ENCODE measurements around the gene CLEC10A. TPM values are rescaled to one million over a fixed set of nuclear protein-coding genes. Genes with fewer than 3 reads are reported as not detected.
"Not testable (repeated sequence)": the region's sequence is repeated elsewhere in the genome, so short reads cannot be mapped to it uniquely, and the experiment has no call there.

Gene CLEC10A
- total RNA-seq, 1 donor from 2014 or later, result 8.3 TPM

DNA sequence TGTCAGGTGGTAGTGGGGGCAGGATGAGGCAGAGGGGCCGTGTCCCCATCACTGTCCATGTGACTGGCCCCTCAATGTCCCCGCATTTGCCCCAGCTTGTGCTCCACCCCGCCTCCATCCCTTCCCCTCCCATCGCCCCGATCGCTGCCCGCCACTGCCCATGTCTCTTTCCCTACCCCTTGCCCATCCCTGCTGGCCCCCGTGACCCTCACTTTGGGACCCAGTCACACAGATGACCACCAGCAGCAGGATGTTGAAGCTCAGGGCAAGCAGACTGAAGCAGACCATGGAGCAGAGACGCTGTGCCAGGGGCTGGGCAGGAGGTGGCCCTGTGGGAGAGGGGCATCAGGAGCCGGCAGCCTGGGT lies 28.5 kb upstream of the CLEC10A start:
- no peak for DNase-seq (ENCODE audit: low spot score)

DNA sequence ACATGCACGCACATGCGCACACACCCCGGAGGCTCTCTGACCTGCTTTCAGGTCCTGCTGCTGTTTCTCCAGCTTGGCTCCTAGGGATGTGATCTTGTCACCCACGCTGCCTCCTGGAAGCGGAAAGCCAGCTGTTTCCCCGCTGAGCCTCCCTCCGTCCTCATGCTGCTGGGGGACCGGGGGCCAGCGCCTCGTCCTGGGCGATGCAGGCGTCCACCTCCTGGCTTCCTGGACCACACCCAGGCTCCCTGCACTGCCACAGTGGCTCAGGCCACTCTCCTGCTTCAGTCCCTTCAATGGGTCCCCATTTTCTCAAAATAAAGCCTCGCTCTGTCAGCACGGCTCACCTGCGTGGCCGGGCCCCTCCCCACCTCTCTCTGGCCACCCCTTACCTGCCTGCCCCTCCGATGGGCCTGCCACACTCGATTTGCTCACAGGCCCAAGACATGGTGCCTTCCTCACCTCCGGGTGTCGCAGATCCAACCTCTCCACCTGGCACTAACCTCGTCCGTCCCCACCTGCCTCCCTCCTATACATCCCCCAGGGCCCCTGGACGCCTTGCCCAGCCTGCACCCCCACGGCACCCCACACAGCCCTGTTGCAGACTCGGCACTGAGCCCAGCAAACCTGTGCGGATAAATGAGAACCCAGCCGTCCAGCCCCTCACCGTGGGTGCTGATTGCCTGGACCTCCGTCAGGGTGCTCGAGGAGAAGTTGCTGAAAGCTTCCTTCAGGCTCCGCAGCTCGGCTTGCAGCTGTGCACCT lies 27.9 kb upstream of the CLEC10A start:
- DNase-seq (ENCODE audit: low spot score), result no peak

GRCh38 chr17:7107012-7107754 lies 27.1 kb upstream of the CLEC10A start:
- DNase-seq (ENCODE audit: low spot score), result no peak

DNA sequence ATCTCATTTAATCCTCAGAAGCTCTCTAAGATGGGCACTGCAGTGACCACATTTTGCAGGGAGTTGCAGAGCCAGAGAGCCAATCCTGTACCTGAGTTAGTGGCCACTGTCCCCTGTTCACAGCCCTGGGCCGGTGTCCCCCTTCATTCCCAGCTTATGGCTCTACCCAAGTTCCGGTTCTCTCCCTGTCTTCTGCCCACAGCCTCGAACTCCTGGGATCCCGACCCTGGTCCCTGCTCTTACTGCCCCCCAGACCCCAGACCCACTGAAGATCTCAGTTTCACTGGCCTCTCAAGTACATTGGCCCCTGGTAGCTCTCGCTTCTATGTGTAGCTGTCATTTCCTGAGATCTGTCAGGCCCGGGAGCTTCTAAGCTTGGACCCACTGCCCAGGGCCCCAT lies 22.4 kb upstream of the CLEC10A start:
- no peak for DNase-seq (ENCODE audit: low spot score)

DNA sequence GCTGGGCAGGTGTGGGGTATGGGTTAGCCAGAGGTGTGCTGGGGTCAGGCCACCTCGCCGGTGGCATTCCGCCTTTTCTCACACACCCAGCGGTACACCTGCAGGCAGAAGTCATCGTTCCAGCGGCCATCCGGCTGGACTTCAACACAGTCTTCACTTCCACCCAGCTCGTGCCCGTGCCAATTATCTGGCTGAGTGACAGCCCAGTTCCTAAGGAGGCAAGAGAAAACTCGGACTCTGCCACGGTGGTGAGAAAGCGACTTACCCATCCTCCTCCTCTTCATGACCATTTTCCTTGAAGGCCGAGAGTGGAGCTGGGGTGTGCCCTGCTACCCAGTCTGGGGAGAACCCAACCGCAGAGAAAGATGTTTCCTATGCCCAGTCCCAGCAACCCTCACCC lies 21.5 kb upstream of the CLEC10A start:
- no peak for DNase-seq (ENCODE audit: low spot score)

DNA sequence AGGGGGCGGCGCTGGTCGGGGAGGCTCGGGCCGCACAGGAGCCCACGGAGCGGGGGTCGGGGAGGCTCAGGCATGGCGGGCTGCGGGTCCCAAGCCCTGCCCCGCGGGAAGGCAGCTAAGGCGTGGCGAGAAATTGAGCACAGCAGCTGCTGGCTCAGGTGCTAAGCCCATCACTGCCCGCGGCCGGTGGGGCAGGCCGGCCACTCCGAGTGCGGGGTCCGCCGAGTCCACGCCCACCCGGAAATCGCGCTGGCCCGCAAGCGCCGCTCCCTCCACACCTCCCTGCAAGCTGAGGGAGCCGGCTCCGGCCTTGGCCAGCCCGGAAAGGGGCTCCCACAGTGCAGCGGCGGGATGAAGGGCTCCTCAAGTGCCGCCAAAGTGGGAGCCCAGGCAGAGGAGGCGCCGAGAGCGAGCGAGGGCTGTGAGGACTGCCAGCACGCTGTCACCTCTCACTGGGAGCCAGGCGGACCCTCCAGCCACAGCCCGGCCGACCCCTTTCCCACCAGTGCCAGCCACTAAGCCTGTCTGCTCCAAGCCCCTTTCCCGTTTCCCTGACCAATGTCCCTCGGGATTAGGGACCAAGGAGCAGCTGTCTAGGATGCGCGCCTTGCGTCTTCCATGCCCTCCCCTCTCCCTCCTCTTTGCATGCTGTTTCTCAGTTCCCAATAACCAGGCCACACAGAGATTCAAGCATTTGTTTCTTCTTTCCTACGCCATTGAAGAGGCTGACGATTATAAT lies 20.8 kb upstream of the CLEC10A start:
- DNase-seq (ENCODE audit: low spot score), result not testable (repeated sequence)

DNA sequence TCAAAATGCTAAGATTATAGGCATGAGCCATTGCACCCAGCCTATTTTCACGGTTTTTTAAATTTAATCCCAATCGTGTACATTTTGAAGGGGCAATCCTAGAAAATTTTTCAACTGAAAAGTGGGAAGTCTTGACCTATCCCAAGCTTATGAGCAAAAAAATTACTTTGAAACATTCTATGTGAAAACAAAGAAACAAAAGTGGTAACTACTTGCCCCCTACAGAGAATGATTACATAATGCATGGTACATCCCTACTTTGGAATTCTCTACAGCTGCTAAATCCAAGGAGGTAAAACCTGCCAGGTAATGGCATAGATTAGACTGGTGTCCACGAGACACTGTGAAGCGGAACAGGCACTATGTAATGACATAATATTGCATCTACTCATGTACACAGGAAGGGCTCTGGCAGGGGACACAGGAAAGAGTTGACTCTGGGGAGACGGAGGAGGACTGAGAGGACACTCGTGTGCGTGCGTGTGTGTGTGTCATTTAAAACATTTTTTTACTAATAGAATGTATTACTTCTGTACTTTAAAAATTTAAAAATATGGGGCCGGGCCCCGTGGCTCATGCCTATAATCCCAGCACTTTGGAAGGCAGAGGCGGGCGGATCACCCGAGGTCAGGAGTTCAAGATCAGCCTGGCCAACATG lies 18.9 kb upstream of the CLEC10A start:
- DNase-seq (ENCODE audit: low spot score), result no peak

GRCh38 chr17:7097940-7098339 lies 17.9 kb upstream of the CLEC10A start:
- no peak for DNase-seq (ENCODE audit: low spot score)

GRCh38 chr17:7095625-7096024 lies 15.6 kb upstream of the CLEC10A start:
- no peak for DNase-seq (ENCODE audit: low spot score)

- DNase-seq (ENCODE audit: low spot score), result no peak
Measured at GRCh38 chr17:7094652-7095019, 14.6 kb upstream of the CLEC10A start.

- DNase-seq (ENCODE audit: low spot score), result not testable (repeated sequence)
Measured at GRCh38 chr17:7091311-7092005, 11.4 kb upstream of the CLEC10A start.

DNA sequence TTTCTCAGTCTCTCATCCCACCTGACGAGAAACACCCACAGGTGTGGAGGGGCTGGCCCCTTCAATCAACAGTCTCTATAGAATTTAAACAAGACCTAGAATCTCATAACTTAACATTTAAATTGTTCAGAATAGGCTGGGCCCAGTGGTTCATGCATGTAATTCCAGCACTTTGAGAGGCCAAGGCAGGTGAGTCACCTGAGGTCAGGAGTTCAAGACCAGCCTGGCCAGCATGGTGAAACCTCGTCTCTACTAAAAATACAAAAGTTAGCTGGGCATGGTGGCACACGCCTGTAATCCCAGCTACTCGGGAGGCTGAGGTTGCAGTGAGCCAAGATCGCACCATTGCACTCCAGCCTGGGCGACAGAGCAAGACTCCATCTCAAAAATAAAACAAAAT lies 9.5 kb upstream of the CLEC10A start:
- DNase-seq (ENCODE audit: low spot score), result not testable (repeated sequence)

- DNase-seq (ENCODE audit: low spot score), result not testable (repeated sequence)
Measured at GRCh38 chr17:7088442-7088841, 8.4 kb upstream of the CLEC10A start.

GRCh38 chr17:7084088-7084487 lies 4.0 kb upstream of the CLEC10A start:
- DNase-seq (ENCODE audit: low spot score), result no peak

GRCh38 chr17:7083592-7083991 lies 3.5 kb upstream of the CLEC10A start:
- no peak for DNase-seq (ENCODE audit: low spot score)

DNA sequence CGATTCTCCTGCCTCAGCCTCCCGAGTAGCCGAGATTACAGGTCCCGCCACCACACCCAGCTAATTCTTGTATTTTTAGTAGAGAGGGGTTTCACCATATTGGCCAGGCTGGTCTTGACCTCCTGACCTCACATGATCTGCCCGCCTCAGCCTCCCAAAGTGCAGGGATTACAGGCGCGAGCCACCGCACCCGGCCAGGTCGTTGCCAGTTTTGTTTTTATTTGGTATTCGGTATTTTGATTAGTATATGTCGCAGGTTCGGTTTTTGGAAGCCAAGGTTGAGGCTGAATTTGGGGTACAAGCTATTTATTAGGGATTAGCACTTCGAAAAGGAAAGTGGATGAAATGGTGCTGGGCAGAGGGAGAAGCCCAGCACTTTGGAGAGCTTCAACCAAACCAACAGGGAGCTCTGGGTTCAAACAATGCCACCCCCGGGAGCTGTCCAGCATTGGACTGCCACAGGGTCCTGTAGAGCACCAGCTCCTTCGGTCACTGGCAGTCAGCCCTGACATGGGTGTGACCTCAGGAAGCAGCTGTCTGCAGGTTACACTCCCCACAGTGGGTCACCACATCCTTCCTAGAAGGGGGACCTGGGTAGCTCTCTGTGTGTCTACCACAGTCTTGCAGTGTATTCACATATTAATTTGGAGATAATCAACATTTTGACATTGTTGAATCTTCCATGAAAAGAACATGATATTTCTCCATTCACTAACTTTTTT lies 1.5 kb upstream of the CLEC10A start:
- DNase-seq (ENCODE audit: low spot score), result no peak

GRCh38 chr17:7080456-7081041 lies 498 bp upstream of the CLEC10A start:
- peak; percentile 22 for DNase-seq (ENCODE audit: low spot score)

- no peak for DNase-seq (ENCODE audit: low spot score)
Measured at GRCh38 chr17:7078711-7079110, 1.3 kb downstream of the CLEC10A start.

GRCh38 chr17:7077911-7078546 lies 2.0 kb downstream of the CLEC10A start:
- no peak for DNase-seq (ENCODE audit: low spot score)

DNA sequence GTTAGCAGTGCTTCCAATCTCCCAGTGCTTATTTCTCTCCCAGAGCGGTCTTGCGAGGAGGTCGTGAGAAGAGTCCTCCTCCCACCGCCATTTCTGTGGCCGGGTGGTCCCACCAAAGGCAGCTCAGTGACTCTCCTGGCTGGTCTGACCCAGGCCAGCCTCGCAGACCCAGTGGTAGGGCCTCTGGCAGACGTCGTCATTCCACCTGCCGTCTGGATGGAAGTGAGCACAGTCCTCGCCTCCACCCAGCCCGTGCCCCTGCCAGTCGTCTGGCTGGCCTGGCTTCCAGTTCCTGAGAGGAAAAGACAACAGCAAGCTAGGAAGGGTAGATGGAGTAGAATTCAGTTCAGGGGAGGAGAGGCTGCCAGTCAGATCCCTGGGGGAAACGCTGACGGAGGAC lies 5.1 kb downstream of the CLEC10A start:
- no peak for DNase-seq (ENCODE audit: low spot score)

Measured in mucosa of gallbladder (tissue), 1 donor.